HFFc6 (cell line): ENCODE data around the gene ZNF396. TPM values are rescaled to one million over a fixed set of nuclear protein-coding genes. Genes with fewer than 3 reads are reported as not detected.

Experiments
- DNase-seq: peaks from one replicate; pipeline ENCODE4 v3.0.0-alpha.2; 2018
- H3K27ac Mint-ChIP-seq: 2 replicates; pipeline ENCODE4 v1.8.0; 2020; ENCODE audit warnings: mild to moderate bottlenecking, mixed read lengths
- H3K27me3 Mint-ChIP-seq: 2 replicates; pipeline ENCODE4 v1.8.0; 2021; ENCODE audit warnings: mild to moderate bottlenecking, moderate library complexity, mixed read lengths; ENCODE audit not compliant: insufficient read depth
- H3K36me3 Mint-ChIP-seq: 2 replicates; pipeline ENCODE4 v1.8.0; 2021; ENCODE audit warnings: low read depth, mixed read lengths
- H3K4me1 Mint-ChIP-seq: 2 replicates; pipeline ENCODE4 v1.8.0; 2020; ENCODE audit warnings: low read depth, mixed read lengths
- H3K4me3 Mint-ChIP-seq: 2 replicates; pipeline ENCODE4 v1.8.0; 2020; ENCODE audit warnings: mild to moderate bottlenecking, moderate library complexity, mixed read lengths
- H3K9me3 Mint-ChIP-seq: 2 replicates; pipeline ENCODE4 v1.8.0; 2020; ENCODE audit warnings: mild to moderate bottlenecking, mixed read lengths
- total RNA-seq, 6 experiments: library from RNA; stranded (reverse); fragmentation: NEBNext Ultra II Directional; extraction: Animal tissue kit (Norgen Biotek cat#: 25700); gene quantifications; 2 replicates in 1 of 6; 3 replicates in 5 of 6; pipeline ENCODE4 v1.2.3, GENCODE V29; 2021
- TF ChIP-seq, protein P1 (sequence below): fragments of 200-600 bp; sonication (generic); IDR thresholded peaks from 2 replicates; pipeline ENCODE4 v1.5.0; 2021; ENCODE audit warnings: antibody characterized with exemption, mild to moderate bottlenecking

ZNF396 gene
- total RNA-seq, 6 experiments from 2014 or later: 0.26 to 0.66 (median 0.55) TPM

DNA sequence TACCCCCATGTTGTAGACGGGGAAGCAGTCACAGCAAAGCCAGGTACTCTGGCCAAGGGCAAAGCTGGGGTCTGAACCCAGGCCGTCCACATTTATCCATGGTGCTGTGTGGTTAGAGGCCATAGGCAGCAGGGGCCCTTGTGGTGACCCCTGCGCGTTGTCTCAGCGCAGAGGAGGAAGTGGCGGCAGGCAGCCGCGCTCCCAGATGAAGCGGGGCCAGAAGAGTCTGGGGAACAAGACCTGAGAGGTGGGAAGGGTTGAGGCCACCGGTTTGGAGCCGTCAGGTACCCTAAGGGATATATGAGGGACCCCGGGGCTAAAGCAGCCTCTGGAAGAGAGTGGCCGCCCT is 770 bp downstream of the ZNF396 start:
- Mint-ChIP-seq H3K27ac (no peak overlapping the region), H3K9me3 (peaks cover 2% of the 10 kb centered on the region), H3K4me3 (peak overlapping the region; percentile 64), H3K36me3 (no peaks in the 10 kb centered on the region), H3K4me1 (peaks cover 29% of the 10 kb centered on the region), H3K27me3 (peaks cover 20% of the 10 kb centered on the region)
- TF ChIP-seq, protein P1, sequence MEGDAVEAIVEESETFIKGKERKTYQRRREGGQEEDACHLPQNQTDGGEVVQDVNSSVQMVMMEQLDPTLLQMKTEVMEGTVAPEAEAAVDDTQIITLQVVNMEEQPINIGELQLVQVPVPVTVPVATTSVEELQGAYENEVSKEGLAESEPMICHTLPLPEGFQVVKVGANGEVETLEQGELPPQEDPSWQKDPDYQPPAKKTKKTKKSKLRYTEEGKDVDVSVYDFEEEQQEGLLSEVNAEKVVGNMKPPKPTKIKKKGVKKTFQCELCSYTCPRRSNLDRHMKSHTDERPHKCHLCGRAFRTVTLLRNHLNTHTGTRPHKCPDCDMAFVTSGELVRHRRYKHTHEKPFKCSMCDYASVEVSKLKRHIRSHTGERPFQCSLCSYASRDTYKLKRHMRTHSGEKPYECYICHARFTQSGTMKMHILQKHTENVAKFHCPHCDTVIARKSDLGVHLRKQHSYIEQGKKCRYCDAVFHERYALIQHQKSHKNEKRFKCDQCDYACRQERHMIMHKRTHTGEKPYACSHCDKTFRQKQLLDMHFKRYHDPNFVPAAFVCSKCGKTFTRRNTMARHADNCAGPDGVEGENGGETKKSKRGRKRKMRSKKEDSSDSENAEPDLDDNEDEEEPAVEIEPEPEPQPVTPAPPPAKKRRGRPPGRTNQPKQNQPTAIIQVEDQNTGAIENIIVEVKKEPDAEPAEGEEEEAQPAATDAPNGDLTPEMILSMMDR: no peak
- DNase-seq: no peak

DNA sequence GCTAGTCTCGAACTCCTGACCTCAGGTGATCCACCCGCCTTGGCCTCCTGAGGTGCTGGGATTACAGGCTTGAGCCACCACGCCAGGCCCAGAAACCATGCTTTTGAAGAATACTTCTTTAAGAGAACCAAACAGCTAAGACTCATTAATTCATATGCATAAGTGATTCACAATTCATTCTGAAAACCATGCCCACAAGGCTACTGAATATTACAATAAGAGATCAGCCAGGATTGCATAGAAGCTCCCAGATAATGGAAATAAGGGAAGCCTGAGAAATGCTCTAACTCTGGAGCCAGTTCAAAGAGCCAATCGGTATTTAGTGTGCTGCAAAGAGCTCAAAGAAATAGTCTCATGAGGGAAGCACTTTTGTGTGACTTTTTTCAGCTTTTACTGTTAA is 2.4 kb downstream of the ZNF396 start:
- Mint-ChIP-seq H3K4me1 (peaks cover 31% of the 10 kb centered on the region), H3K9me3 (no peaks in the 10 kb centered on the region), H3K36me3 (no peaks in the 10 kb centered on the region), H3K27ac (no peak overlapping the region), H3K27me3 (peaks cover 20% of the 10 kb centered on the region), H3K4me3 (no peak overlapping the region)
- TF ChIP-seq, protein P1: no peak
- DNase-seq: no peak

DNA sequence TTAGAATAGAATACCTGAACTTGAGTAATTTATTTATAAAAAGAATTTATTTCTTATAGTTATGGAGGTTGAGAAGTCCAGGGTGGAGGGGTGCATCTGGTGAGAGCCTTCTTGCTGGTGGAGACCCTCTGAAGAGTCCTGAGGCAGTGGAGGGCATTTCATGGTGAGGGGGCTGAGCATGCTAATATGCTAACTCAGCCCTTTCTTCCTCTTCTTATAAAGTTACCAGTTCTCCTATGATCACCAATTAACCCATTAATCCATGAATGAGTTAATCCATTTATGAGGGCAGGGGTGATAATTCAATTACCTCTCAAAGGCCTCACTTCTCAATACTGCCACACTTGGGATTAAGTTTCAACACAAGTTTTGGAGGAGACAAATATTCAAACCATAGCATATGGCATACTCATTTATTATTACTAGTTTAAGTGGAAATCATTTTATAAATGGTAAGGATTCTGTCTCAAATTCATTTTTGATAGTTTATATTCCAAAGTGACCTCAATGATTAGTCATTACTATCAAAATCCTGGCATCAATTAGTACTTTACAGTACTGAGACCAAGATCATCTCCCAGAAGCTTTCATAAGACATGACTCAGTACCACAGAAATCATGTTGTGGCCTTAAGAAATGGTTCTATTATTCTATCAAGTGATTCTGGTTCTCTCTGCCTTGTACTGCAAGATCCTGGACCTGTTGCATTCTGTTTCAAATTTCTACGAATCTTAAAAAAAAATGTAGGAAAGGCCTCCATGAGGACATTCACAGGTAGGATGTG is 5.5 kb downstream of the ZNF396 start:
- DNase-seq: peak; percentile 74
- Mint-ChIP-seq H3K27me3 (peaks cover 3% of the 10 kb centered on the region), H3K27ac (peak overlapping the region; percentile 20; the same call in 1 of the 2 replicates), H3K9me3 (no peaks in the 10 kb centered on the region), H3K4me3 (peak overlapping the region; percentile 22; the same call in 1 of the 2 replicates), H3K36me3 (no peaks in the 10 kb centered on the region), H3K4me1 (peaks cover 16% of the 10 kb centered on the region)
- TF ChIP-seq, protein P1: no peak

DNA sequence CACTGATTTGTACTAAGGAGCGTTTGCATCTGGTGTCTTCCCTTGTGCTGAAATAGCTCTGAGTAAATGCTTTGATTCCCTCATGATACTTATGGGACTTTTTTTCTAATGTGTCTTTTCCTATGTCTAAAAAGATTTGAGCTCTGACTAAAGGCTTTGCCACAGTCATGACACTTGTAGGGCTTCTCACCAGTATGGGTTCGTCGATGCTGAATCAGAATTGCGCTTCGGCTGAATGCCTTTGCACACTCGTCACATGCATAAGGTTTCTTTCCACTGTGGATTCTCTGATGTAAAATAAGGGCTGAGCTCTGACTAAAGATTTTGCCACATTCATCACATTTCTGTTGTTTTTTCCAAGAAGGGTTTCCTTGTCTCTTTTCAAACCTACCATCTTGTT is 8.0 kb downstream of the ZNF396 start:
- H3K36me3 Mint-ChIP-seq: no peaks in the 10 kb centered on the region
- peak overlapping the region; percentile 38; the same call in 1 of the 2 replicates for H3K27ac Mint-ChIP-seq
- TF ChIP-seq, protein P1: no peak
- H3K27me3 Mint-ChIP-seq: peaks cover 7% of the 10 kb centered on the region
- H3K4me3 Mint-ChIP-seq: no peak overlapping the region
- peaks cover 16% of the 10 kb centered on the region for H3K4me1 Mint-ChIP-seq
- H3K9me3 Mint-ChIP-seq: no peaks in the 10 kb centered on the region
- DNase-seq: no peak

DNA sequence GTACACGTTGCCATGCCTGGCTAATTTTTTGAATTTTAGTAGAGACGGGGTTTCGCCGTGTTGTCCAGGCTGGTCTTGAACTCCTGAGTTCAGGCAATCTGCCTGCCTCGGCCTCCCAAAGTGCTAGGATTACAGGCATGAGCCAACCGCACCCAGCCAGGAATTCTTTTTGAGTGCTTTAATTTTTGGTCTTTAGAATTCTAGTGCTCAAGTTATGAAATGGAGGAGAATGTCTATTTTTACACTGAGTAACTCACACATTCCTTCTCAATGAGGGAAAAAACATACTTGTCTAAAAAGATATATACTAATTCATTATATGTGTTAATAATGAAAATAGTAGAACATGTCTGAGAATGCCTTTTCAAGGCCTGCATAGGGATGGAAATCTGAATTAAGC is 8.5 kb downstream of the ZNF396 start:
- no peak overlapping the region for H3K27ac Mint-ChIP-seq
- TF ChIP-seq, protein P1: no peak
- H3K4me3 Mint-ChIP-seq: no peak overlapping the region
- H3K36me3 Mint-ChIP-seq: no peaks in the 10 kb centered on the region
- peaks cover 16% of the 10 kb centered on the region for H3K4me1 Mint-ChIP-seq
- H3K27me3 Mint-ChIP-seq: peaks cover 7% of the 10 kb centered on the region
- no peaks in the 10 kb centered on the region for H3K9me3 Mint-ChIP-seq
- no peak for DNase-seq
